WTC11 (cell line): ENCODE data around the gene ALCAM. TPM values are rescaled to one million over a fixed set of nuclear protein-coding genes. Genes with fewer than 3 reads are reported as not detected.

Source experiments
- ATAC-seq: fragments of 200-7000 bp; cut with Tn5 transposase; 2 replicates; pipeline ENCODE4 v1.10.0; 2021; ENCODE audit warnings: mild to moderate bottlenecking, moderate library complexity
- CTCF ChIA-PET: fragments of 300-600 bp; sonication (Branson Sonifier 250); formaldehyde crosslinking; loops from one replicate; lab custom pipeline; 2021; ENCODE audit warnings: antibody characterized with exemption; lab: Charles Lee
- POLR2A ChIA-PET: fragments of 350-600 bp; sonication (Branson Sonifier 250); formaldehyde crosslinking; loops from one replicate; lab custom pipeline; 2021; ENCODE audit warnings: antibody characterized with exemption; lab: Charles Lee
- DNase-seq: peaks from one replicate; pipeline ENCODE4 v3.0.0; 2021; ENCODE audit warnings: low spot score
- H3K27ac Mint-ChIP-seq: 2 replicates; pipeline ENCODE4 v1.8.0; 2021; ENCODE audit warnings: mixed read lengths
- H3K27me3 Mint-ChIP-seq: 2 replicates; pipeline ENCODE4 v1.8.0; 2021; ENCODE audit warnings: low read depth, mild to moderate bottlenecking, moderate library complexity, mixed read lengths
- H3K36me3 Mint-ChIP-seq: 2 replicates; pipeline ENCODE4 v1.8.0; 2021; ENCODE audit warnings: mixed read lengths
- H3K4me1 Mint-ChIP-seq: 2 replicates; pipeline ENCODE4 v1.8.0; 2022; ENCODE audit warnings: mixed read lengths
- H3K4me3 Mint-ChIP-seq: 2 replicates; pipeline ENCODE4 v1.8.0; 2021; ENCODE audit warnings: mild to moderate bottlenecking, moderate library complexity, mixed read lengths
- H3K9me3 Mint-ChIP-seq: 2 replicates; pipeline ENCODE4 v1.8.0; 2021; ENCODE audit warnings: mixed read lengths
- CBFB ChIP-seq: sonication (generic); formaldehyde crosslinking; IDR thresholded peaks from 2 replicates; pipeline ENCODE4 v1.8.1; 2022; ENCODE audit warnings: mild to moderate bottlenecking, low read depth, missing genetic modification reagents
- CREB1 ChIP-seq: sonication (generic); formaldehyde crosslinking; IDR thresholded peaks from 2 replicates; pipeline ENCODE4 v1.8.0; 2023; ENCODE audit warnings: mild to moderate bottlenecking, missing genetic modification reagents
- EMX1 ChIP-seq: fragments of 250-450 bp; sonication (Bioruptor Pico); IDR thresholded peaks from 2 replicates; pipeline ENCODE4 v1.8.0; 2021; ENCODE audit warnings: mild to moderate bottlenecking
- ETV6 ChIP-seq: sonication (generic); formaldehyde crosslinking; IDR thresholded peaks from 2 replicates; pipeline ENCODE4 v1.8.1; 2022; ENCODE audit warnings: mild to moderate bottlenecking, missing genetic modification reagents
- KAT7 ChIP-seq: sonication (generic); formaldehyde crosslinking; IDR thresholded peaks from 2 replicates; pipeline ENCODE4 v1.8.1; 2023; ENCODE audit warnings: missing genetic modification reagents, mild to moderate bottlenecking, borderline replicate concordance
- MXD4 ChIP-seq: fragments of 250-450 bp; sonication (Bioruptor Pico); IDR thresholded peaks from 2 replicates; pipeline ENCODE4 v1.8.0; 2021; ENCODE audit warnings: mild to moderate bottlenecking, moderate library complexity, borderline replicate concordance
- NFATC4 ChIP-seq: fragments of 250-450 bp; sonication (Bioruptor Pico); IDR thresholded peaks from 2 replicates; pipeline ENCODE4 v1.9.0; 2021; ENCODE audit warnings: mild to moderate bottlenecking
- SMAD3 ChIP-seq: sonication (generic); formaldehyde crosslinking; IDR thresholded peaks from 2 replicates; pipeline ENCODE4 v1.8.0; 2022; ENCODE audit warnings: missing genetic modification reagents, mild to moderate bottlenecking, borderline replicate concordance
- TCF7 ChIP-seq: sonication (generic); formaldehyde crosslinking; IDR thresholded peaks from 2 replicates; pipeline ENCODE4 v1.8.0; 2022; ENCODE audit warnings: mild to moderate bottlenecking, low read depth, missing genetic modification reagents, moderate library complexity
- TEAD1 ChIP-seq: sonication (generic); formaldehyde crosslinking; IDR thresholded peaks from 2 replicates; pipeline ENCODE4 v1.8.0; 2022; ENCODE audit warnings: mild to moderate bottlenecking, missing genetic modification reagents
- ZBTB21 ChIP-seq: sonication (generic); formaldehyde crosslinking; IDR thresholded peaks from 2 replicates; pipeline ENCODE4 v1.8.1; 2023; ENCODE audit warnings: mild to moderate bottlenecking, missing genetic modification reagents, borderline replicate concordance
- ZBTB43 ChIP-seq: sonication (generic); formaldehyde crosslinking; IDR thresholded peaks from 2 replicates; pipeline ENCODE4 v1.8.1; 2023; ENCODE audit warnings: mild to moderate bottlenecking, missing genetic modification reagents
- ZNF121 ChIP-seq: sonication (generic); formaldehyde crosslinking; IDR thresholded peaks from 2 replicates; pipeline ENCODE4 v1.8.0; 2023; ENCODE audit warnings: missing genetic modification reagents
- ZNF219 ChIP-seq: sonication (generic); formaldehyde crosslinking; IDR thresholded peaks from 2 replicates; pipeline ENCODE4 v1.8.0; 2023; ENCODE audit warnings: missing genetic modification reagents, mild to moderate bottlenecking, borderline replicate concordance
- ZNF396 ChIP-seq: fragments of 250-450 bp; sonication (Bioruptor Pico); IDR thresholded peaks from 2 replicates; pipeline ENCODE4 v1.8.0; 2021; ENCODE audit warnings: mild to moderate bottlenecking, moderate library complexity, borderline replicate concordance
- ZNF423 ChIP-seq: fragments of 250-450 bp; sonication (Bioruptor Pico); IDR thresholded peaks from 2 replicates; pipeline ENCODE4 v2.1.2; 2022; ENCODE audit warnings: mild to moderate bottlenecking, moderate library complexity
- total RNA-seq: library from RNA; stranded (reverse); gene quantifications from 3 replicates; pipeline ENCODE4 v1.2.3, GENCODE V29; 2021
- TF ChIP-seq, protein P1 (sequence below): fragments of 250-450 bp; sonication (Bioruptor Pico); IDR thresholded peaks from 2 replicates; pipeline ENCODE4 v1.9.0; 2021; ENCODE audit warnings: moderate library complexity, mild to moderate bottlenecking, inconsistent platforms, borderline replicate concordance
- TF ChIP-seq, protein P2 (sequence below): sonication (generic); formaldehyde crosslinking; IDR thresholded peaks from 2 replicates; pipeline ENCODE4 v1.8.1; 2023; ENCODE audit warnings: mild to moderate bottlenecking, missing genetic modification reagents
- TF ChIP-seq, protein P3 (sequence below): fragments of 250-450 bp; sonication (Bioruptor Pico); IDR thresholded peaks from 2 replicates; pipeline ENCODE4 v1.8.0; 2021; ENCODE audit warnings: mild to moderate bottlenecking
- TF ChIP-seq, protein P4 (sequence below): sonication (generic); formaldehyde crosslinking; IDR thresholded peaks from 2 replicates; pipeline ENCODE4 v1.8.1; 2022; ENCODE audit warnings: mild to moderate bottlenecking, missing genetic modification reagents, moderate library complexity, borderline replicate concordance
- TF ChIP-seq, protein P5 (sequence below): sonication (generic); formaldehyde crosslinking; IDR thresholded peaks from 2 replicates; pipeline ENCODE4 v1.8.1; 2023; ENCODE audit warnings: mild to moderate bottlenecking, missing genetic modification reagents, moderate library complexity
- TF ChIP-seq, protein P6 (sequence below): sonication (generic); formaldehyde crosslinking; IDR thresholded peaks from 2 replicates; pipeline ENCODE4 v1.8.1; 2022; ENCODE audit warnings: missing genetic modification reagents, borderline replicate concordance
- TF ChIP-seq, protein P7 (sequence below): fragments of 250-450 bp; sonication (Bioruptor Pico); IDR thresholded peaks from 2 replicates; pipeline ENCODE4 v1.9.0; 2021; ENCODE audit warnings: mild to moderate bottlenecking

Gene ALCAM
- total RNA-seq, 1 experiment from 2014 or later: 30.7 TPM

GRCh38 chr3:105459566-105460290 lies 93.0 kb downstream of the ALCAM start (continued):
- TF ChIP-seq, protein P1, sequence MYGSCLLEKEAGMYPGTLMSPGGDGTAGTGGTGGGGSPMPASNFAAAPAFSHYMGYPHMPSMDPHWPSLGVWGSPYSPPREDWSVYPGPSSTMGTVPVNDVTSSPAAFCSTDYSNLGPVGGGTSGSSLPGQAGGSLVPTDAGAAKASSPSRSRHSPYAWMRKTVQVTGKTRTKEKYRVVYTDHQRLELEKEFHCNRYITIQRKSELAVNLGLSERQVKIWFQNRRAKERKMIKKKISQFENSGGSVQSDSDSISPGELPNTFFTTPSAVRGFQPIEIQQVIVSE: no peak

GRCh38 chr3:105463620-105464019 lies 96.9 kb downstream of the ALCAM start:
- Mint-ChIP-seq H3K4me1 (peaks cover 16% of the 10 kb centered on the region), H3K4me3 (no peak overlapping the region), H3K9me3 (no peaks in the 10 kb centered on the region), H3K36me3 (no peaks in the 10 kb centered on the region), H3K27ac (no peak overlapping the region), H3K27me3 (no peaks in the 10 kb centered on the region)
- DNase-seq (no peak), ATAC-seq (no peak)
- ChIA-PET POLR2A (no interaction called here), CTCF (interaction anchor here (1.5 kb wide), 1 partner anchor 54 kb away, joined by 4 read pairs; no protein-coding TSS in a partner anchor)
- TF ChIP-seq EMX1 (CRISPR knock-in tag) (no peak), TCF7 (CRISPR knock-in tag) (no peak), ZNF121 (CRISPR knock-in tag) (no peak), KAT7 (CRISPR knock-in tag) (no peak), ZBTB21 (CRISPR knock-in tag) (no peak), CBFB (no peak), ZNF423 (CRISPR knock-in tag) (no peak), ETV6 (no peak)
- TF ChIP-seq, protein P2, sequence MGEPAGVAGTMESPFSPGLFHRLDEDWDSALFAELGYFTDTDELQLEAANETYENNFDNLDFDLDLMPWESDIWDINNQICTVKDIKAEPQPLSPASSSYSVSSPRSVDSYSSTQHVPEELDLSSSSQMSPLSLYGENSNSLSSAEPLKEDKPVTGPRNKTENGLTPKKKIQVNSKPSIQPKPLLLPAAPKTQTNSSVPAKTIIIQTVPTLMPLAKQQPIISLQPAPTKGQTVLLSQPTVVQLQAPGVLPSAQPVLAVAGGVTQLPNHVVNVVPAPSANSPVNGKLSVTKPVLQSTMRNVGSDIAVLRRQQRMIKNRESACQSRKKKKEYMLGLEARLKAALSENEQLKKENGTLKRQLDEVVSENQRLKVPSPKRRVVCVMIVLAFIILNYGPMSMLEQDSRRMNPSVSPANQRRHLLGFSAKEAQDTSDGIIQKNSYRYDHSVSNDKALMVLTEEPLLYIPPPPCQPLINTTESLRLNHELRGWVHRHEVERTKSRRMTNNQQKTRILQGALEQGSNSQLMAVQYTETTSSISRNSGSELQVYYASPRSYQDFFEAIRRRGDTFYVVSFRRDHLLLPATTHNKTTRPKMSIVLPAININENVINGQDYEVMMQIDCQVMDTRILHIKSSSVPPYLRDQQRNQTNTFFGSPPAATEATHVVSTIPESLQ (CRISPR knock-in tag): no peak
- TF ChIP-seq, protein P3, sequence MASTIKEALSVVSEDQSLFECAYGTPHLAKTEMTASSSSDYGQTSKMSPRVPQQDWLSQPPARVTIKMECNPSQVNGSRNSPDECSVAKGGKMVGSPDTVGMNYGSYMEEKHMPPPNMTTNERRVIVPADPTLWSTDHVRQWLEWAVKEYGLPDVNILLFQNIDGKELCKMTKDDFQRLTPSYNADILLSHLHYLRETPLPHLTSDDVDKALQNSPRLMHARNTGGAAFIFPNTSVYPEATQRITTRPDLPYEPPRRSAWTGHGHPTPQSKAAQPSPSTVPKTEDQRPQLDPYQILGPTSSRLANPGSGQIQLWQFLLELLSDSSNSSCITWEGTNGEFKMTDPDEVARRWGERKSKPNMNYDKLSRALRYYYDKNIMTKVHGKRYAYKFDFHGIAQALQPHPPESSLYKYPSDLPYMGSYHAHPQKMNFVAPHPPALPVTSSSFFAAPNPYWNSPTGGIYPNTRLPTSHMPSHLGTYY (CRISPR knock-in tag): no peak
- TF ChIP-seq, protein P4, sequence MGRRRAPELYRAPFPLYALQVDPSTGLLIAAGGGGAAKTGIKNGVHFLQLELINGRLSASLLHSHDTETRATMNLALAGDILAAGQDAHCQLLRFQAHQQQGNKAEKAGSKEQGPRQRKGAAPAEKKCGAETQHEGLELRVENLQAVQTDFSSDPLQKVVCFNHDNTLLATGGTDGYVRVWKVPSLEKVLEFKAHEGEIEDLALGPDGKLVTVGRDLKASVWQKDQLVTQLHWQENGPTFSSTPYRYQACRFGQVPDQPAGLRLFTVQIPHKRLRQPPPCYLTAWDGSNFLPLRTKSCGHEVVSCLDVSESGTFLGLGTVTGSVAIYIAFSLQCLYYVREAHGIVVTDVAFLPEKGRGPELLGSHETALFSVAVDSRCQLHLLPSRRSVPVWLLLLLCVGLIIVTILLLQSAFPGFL: no peak

GRCh38 chr3:105465251-105465853 lies 98.6 kb downstream of the ALCAM start:
- Mint-ChIP-seq H3K4me1 (peaks cover 9% of the 10 kb centered on the region), H3K36me3 (no peaks in the 10 kb centered on the region), H3K27me3 (no peaks in the 10 kb centered on the region), H3K27ac (no peak overlapping the region), H3K9me3 (no peaks in the 10 kb centered on the region), H3K4me3 (no peak overlapping the region)
- ATAC-seq (no peak), DNase-seq (no peak)
- ChIA-PET CTCF (no interaction called here), POLR2A (interaction anchor here (1.5 kb wide), 1 partner anchor 8 kb away, joined by 3 read pairs; no protein-coding TSS in a partner anchor)
- TF ChIP-seq MXD4 (no peak), NFATC4 (CRISPR knock-in tag) (no peak), ZNF396 (no peak), ZBTB43 (CRISPR knock-in tag) (no peak), CREB1 (no peak), ZNF219 (CRISPR knock-in tag) (no peak), SMAD3 (CRISPR knock-in tag) (no peak), TEAD1 (no peak)
- TF ChIP-seq, protein P5, sequence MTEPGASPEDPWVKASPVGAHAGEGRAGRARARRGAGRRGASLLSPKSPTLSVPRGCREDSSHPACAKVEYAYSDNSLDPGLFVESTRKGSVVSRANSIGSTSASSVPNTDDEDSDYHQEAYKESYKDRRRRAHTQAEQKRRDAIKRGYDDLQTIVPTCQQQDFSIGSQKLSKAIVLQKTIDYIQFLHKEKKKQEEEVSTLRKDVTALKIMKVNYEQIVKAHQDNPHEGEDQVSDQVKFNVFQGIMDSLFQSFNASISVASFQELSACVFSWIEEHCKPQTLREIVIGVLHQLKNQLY (CRISPR knock-in tag): no peak
- TF ChIP-seq, protein P6, sequence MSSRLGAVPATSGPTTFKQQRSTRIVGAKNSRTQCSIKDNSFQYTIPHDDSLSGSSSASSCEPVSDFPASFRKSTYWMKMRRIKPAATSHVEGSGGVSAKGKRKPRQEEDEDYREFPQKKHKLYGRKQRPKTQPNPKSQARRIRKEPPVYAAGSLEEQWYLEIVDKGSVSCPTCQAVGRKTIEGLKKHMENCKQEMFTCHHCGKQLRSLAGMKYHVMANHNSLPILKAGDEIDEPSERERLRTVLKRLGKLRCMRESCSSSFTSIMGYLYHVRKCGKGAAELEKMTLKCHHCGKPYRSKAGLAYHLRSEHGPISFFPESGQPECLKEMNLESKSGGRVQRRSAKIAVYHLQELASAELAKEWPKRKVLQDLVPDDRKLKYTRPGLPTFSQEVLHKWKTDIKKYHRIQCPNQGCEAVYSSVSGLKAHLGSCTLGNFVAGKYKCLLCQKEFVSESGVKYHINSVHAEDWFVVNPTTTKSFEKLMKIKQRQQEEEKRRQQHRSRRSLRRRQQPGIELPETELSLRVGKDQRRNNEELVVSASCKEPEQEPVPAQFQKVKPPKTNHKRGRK (CRISPR knock-in tag): no peak
- TF ChIP-seq, protein P7, sequence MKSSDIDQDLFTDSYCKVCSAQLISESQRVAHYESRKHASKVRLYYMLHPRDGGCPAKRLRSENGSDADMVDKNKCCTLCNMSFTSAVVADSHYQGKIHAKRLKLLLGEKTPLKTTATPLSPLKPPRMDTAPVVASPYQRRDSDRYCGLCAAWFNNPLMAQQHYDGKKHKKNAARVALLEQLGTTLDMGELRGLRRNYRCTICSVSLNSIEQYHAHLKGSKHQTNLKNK (CRISPR knock-in tag): no peak
